ENCODE data around the gene GLT6D1.

GLT6D1 gene

DNA sequence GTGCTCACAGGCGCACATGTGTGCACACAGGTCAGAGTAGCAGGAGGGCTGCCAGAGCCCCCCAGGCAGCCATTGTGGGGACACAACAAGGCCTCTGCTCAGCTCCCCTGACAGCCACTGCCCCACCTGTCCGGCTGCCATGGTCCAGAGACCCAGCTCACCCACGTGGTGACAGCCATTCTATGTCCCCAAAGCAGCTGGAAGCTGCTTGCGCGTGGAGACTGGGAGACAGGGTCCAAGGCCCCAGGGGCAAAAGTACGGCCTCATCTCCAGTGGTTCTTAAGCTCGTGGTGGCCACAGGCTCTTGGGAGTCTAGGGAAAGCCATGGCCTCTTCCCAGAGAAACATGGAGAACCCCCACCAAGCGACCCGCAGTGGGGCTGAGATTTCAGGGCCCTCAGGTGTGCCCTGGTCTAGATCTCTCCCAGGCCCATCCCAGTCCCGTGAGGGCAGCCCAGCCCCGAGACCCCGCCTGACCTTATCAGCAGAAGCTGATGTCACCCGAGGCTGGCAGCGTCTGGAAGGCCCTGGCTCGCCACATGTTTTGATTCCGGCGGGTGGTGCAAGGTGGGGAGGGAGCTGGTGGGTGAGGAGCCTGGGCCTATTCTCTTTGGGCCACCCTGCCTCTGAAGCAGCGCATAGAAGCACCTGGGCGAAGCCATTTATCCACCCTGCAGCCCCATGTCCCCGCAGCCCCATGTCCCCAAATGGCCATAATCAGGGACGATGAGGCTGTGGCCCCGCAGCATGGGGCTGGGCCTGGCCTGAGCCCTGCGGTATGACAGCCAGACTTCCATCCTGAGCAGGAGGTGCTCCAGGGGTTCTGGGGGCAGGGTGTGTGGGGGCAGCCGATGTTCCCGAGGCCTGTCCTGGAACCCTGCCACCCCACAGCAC lies 31.7 kb downstream of the GLT6D1 start:
- no peak for DNase-seq

- DNase-seq, result no peak
Observed at GRCh38 chr9:135606885-135607259, 32.5 kb downstream of the GLT6D1 start.

- DNase-seq, result no peak
Observed at GRCh38 chr9:135605238-135605781, 34.0 kb downstream of the GLT6D1 start.

DNA sequence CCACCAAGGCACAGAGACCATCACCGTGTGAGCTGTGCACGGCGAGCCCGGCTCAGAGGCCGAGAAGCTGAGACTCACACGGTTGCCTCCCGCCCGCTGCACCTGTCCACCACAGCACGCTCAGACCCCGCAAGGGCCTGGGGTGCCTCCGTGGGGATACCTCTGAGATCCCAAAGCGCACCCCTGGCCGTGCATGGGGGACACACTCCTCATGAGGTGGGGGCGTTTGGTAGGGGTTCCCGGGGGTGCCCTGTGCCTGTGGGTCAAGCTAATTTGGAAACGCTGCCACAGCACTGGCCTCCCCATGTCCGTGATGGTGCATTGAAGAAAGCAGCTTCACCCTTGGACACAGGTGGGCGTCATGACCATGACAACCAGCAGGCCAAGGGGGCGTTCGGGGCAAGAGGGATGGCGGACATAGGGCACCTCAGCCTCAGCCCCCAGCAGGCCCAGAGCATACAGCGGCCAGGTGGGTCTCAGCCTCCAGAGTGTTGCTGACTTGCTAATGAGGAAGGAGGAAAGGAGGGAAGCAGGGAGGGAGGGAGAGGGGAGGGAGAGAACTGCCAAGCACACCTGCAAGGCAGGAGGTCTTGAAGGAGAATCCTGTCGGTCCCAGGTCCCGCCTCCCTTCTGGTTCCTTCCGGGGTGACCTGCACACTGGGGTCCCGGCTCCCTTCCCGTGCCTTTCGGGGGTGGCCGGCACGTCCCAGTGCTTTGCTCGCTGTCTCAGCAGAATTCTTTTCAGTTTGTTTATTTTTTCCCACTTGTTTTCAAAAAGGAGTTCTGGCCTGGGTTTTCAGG lies 34.7 kb downstream of the GLT6D1 start:
- no peak for DNase-seq

GRCh38 chr9:135602789-135603481 lies 36.4 kb downstream of the GLT6D1 start:
- DNase-seq, result no peak

- no peak for DNase-seq
Observed at GRCh38 chr9:135601988-135602387, 37.4 kb downstream of the GLT6D1 start.

DNA sequence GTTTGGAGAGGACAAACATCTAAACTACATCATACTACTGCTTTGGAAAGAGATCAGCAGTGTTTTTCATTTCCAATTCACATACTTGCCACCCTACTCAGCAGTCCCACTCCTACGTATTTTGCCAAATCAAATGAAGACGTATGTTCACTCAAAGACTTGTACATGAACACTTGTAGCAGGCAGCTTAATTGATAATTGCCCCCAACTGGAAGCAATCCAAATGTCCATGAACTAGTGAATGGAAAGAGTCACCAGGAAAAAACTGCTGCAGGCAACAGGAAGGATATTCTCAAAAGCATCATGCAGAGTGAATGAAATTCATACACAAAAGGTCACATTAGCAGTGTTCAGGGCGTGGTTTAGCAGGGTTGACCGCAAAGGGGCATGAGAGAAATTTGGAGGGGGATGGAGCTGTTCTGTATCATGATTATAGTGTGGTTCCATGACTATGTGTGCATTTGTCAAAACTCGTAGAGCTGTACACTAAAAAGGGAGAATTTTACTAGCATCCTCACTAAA lies 39.0 kb downstream of the GLT6D1 start:
- no peak for DNase-seq

DNA sequence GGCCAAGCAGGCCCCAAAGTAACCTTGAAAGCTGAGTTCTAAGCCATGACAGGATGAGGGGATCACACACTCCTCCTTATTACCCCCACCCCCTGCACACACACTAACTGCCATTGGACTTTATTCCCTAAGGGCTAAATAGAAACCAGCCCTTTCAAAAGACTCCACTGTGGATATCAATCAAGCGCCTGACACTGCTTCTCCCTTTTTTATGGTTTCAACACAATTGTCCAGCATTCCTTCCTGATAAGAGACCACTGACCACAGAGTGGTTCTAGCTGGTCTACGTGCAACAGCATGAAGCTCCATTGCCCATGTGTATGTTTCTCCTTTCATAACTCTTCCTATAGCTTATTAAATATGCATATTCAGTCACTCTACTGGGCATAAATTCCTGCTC lies 43.1 kb downstream of the GLT6D1 start:
- DNase-seq, result no peak

GRCh38 chr9:135592625-135593024 lies 46.7 kb downstream of the GLT6D1 start:
- DNase-seq, result no peak

DNA sequence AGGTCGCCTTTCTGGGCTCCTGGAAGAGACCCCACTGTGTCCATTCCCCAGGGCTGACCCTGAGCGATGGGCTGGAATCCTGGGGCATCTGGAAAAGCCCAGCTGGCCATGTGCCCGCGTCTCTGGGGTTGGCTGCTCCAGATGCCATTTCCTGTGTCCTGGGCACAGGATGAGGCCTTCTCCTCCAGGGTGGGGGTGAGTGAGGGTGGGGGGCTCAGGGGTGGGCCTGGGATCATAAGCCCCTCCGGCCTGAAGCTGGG lies 47.1 kb downstream of the GLT6D1 start:
- no peak for DNase-seq

DNA sequence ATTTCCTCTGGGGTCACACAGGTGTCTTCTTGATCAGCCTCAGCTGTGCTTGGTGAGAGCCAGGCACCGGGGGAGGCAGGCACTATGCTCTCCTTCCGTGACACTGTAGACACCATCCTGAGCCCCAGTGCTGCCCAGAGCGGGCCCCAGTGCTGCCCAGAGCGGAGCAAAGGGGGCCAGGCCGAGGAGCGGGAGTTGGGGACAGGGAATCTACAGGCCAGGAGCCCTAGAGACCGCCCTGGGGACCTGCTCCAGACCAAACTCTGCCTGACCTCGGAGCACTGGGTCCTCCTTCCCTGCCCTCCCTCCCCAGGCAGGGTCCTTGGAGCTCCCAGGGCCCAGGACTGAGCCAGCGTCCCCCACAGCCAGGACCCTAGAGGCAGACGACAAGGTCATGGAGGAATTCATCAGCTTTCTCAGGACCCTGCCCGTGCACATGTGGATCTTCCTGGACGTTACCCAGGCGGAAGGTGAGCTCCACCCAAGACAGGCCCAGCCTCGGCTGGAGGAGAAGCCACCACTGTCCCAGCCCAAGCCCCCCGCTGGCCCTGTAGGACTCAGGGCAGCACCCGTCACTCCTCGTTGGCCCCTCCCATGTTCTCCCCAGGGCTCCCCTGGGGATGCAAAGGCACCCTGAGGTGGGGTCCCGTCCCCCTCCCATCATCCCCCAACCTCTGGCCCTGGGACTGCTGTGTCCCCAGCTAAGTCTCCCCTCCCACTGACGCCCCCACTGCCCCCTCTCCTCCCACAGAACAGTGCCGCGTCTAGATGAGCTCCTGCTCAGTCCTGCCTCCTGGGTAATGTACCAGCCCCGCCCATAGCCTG lies 47.6 kb downstream of the GLT6D1 start:
- DNase-seq, result no peak

DNA sequence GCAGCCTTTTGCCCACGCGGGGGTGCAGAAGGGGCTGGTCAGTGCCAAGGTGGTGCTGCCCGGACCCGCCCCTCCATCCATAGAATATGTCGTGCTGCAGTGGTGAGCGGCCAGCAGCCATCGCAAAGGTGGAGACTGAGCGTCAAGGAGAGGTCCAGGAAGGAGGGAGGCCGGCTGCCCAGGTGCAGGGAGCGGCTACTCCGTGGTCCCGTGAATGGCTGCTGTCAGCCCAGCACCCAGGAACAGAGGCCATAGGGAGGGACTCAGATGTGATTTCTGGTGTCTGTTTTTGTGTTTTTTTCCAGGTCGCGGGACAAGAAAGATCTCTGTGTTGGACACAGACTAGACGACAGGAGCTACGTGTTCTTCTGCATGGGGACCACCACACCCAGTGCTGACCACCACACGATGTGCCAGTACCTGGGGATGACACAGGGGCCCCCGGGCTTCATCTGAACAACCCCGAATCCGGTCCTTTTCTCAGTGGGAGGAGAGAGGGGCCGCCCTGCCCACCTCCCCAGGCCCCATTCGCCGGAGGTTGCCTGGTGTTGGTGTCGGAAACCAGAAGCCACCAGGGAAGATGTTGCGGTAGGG lies 48.8 kb downstream of the GLT6D1 start:
- DNase-seq, result no peak

GRCh38 chr9:135589596-135590485 lies 49.5 kb downstream of the GLT6D1 start:
- DNase-seq, result no peak

GRCh38 chr9:135588886-135589595 lies 50.3 kb downstream of the GLT6D1 start:
- DNase-seq, result no peak

DNA sequence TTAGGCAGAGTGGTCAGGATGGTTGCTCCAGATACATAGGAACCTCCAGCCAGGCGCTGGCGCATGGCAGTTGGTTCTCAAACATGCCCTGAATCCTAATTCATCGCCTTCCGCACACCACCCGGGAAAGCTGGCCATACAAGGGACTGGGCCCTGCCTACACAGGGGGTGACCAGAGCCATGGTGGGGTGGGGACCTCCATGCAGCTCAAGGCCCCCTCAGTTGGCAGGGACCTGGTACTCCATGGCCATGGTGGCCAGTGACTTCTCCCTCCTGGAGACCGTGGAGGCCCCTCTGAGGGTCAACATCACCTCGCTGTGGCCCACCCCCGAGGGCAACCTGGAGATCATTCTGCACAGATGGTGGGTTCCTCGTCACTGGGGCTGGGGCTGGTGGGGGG lies 51.0 kb downstream of the GLT6D1 start:
- DNase-seq, result no peak

DNA sequence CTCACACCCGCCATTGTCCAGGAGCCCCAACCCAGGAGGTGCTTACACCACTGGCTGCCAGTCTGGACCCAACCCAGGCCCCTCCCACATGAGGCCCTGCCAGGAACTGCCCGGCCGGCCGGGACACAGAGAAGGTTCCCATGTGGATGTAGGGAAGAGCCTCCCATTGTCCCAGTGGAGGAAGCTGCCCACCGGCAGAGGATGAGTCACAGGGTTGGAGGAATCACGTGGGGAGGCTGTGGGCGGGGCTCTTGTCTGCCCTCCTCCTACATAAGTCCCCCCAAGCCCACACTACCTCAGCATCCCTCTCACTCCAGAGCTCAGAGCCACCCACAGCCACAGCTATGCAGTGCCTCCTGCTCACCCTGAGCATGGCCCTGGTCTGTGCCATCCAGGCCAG lies 51.7 kb downstream of the GLT6D1 start:
- DNase-seq, result no peak

GRCh38 chr9:135586601-135587109 lies 52.7 kb downstream of the GLT6D1 start:
- DNase-seq, result no peak

DNA sequence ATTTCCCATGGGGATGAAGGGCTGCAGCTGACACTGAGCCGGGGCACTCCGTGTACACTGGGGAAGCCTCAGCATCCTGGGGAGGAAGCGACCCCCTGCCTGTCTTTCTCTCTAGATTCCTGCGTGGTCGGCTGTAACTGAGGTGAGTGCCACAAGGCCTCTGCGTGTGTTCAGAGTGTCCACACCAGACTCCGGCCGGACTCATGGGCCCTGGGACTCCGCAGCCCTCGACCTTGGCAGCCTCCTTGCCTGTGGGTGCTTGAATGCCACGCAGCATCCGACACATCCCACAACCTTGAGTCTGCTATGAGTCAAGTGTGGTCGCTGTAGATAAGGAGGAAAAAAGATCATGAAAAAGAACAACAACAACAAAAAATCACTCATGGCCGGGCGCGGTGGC lies 54.4 kb downstream of the GLT6D1 start:
- DNase-seq, result no peak

- no peak for DNase-seq
Observed at GRCh38 chr9:135584371-135584770, 55.0 kb downstream of the GLT6D1 start.

DNA sequence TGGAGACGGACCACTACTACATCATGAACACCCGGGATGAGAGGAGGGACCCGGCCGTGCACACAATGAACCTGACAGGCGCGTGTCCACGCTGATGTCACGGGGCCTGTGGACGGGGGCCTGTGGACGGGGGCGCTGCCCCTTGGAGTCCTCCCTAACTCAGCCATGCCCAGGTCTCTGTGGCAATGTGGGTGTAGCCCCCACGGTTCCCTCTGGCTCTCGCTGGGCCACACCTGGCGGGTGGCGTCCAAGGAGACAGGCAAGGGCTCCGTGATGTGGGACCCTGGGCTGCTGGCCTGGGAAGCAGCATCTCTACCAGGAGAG lies 55.7 kb downstream of the GLT6D1 start:
- DNase-seq, result no peak
